ENCODE results near the gene PVALB.

PVALB gene

GRCh38 chr22:36816636-36817524 is at the start of gene PVALB:
Gene PVALB, minus strand, starts transcription at chr22:36817035. Its CDS starts 30 bp downstream, at chr22:36817005.
- DNase-seq, result no peak

GRCh38 chr22:36865346-36865745 is 48.5 kb upstream of the PVALB start:
- DNase-seq, result peak; percentile 90

- DNase-seq, result no peak
Observed at GRCh38 chr22:36864454-36865215, 47.8 kb upstream of the PVALB start.

- DNase-seq, result no peak
Observed at GRCh38 chr22:36863979-36864378, 47.1 kb upstream of the PVALB start.

- no peak for DNase-seq
Observed at GRCh38 chr22:36863281-36863680, 46.4 kb upstream of the PVALB start.

- no peak for DNase-seq
Observed at GRCh38 chr22:36862251-36863242, 45.7 kb upstream of the PVALB start.

DNA sequence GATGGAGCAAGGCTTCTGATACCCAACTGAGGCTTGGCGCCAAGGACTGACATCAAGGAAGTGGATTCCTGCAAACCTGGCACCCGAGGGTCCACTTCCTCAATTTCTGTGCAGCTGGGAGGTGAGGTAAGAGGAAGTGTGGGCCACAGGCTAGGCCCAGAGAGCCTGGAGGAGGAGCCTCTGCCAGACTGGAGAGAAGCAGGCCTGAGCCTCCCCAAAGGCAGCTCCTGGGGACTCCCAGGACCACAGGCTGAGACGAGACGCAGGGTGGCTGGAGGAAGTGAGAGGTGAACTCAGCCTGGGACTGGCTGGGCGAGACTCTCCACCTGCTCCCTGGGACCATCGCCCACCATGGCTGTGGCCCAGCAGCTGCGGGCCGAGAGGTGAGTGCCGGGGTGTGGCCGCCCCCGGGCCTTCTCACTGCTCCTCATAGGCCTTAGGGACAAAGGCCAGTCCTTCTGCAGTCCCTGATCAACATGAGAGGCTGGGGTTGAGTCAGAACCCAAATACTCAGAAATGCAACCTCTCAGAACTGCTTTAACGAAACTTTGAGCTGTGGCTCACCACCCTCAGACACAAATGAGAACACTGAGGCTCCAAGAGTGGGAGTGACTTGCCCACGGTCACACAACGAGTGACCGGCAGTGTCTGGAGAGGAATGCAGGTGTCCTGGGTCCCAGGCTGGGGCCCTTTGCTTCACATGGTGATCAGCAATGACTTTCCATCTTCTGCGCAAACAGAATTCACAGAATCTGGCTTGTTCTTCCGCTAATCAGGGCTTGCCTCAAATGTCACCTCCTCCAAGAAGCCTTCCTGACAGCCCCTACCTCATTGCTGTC is 44.2 kb upstream of the PVALB start, which contains the start of gene NCF4:
NCF4 (plus strand) TSS at position 186 of the 839 bp plus-strand sequence; CDS start at position 352, 166 bp downstream.
- no peak for DNase-seq

DNA sequence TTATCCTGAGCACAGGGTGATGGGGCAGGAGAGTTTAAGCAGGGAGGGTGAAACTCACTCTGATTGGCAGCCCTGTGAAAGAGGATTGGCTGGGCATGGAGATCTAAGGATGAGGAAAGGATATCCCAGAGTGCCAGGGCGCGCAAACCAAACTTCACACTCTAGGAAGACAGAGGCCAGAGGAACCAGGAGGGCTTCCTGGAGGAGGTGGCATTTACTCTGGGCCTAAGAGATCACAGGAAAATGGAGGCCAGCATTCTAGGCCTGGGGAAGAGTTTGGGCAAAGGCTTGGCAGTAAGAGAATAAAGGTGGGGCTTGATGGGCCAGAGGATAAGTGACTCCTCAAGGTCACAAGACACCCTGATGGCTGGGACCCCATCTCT is 43.6 kb upstream of the PVALB start:
- no peak for DNase-seq

DNA sequence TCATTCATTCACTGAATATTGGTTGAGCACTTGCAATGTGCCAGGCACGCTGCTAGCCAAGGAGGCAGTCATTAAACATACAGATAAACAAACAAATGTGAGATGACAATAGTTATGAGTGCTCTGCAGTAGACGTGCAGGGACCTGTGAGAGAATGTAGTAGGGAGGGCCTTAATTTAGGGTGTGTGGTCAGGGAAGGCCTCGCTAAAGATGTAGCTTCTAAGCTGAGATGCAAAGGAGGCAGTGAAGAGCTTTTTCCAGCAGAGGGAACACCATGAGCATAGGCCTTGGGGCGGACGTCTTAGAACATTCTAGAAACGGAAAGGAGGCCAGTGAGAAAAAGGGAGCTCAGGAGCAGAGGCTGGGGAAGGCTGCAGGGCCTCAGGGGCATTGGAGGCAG is 43.2 kb upstream of the PVALB start:
- DNase-seq, result no peak

DNA sequence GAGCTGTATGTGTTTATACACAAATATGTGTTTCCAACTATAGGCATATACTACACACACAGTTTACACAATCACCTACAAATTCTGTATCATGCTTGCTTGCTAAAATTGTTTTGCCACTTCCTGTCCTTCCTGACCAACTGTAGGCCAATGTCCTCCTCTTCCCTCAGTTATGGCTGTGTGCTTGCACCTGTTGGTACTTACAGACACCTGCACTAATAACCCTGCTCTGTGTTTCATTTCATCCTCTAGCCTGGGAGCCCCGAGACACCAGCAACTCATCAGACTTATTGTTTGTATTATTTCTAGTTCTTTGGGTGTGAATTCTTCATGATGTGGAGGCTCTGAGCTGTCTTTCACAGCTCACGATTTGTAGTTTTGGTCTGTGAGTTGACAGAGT is 42.1 kb upstream of the PVALB start:
- DNase-seq, result no peak

GRCh38 chr22:36858156-36858555 is 41.3 kb upstream of the PVALB start:
- DNase-seq, result no peak

- no peak for DNase-seq
Observed at GRCh38 chr22:36856792-36857135, 39.9 kb upstream of the PVALB start.

- peak; percentile 95 for DNase-seq
Observed at GRCh38 chr22:36856121-36856791, 39.4 kb upstream of the PVALB start.

DNA sequence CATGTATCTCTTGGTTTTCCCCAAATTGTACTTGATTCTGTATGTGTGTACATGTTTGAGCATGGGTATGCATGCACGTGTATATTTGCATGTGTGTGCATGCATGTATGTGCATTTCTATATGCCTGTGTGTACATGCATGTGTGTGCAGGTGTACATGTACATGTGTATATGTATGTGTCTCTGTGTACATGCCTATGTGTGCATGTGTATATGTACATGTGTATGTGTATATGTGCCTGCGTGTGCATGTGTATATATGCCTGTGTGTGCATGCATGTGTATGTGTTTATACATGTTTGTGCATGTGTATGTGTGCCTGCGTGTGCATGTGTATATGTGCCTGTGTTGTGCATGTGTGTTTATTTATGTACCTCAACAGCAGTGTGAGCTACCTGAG is 38.6 kb upstream of the PVALB start:
- no peak for DNase-seq

- peak; percentile 78 for DNase-seq
Observed at GRCh38 chr22:36853407-36854099, 36.7 kb upstream of the PVALB start.

DNA sequence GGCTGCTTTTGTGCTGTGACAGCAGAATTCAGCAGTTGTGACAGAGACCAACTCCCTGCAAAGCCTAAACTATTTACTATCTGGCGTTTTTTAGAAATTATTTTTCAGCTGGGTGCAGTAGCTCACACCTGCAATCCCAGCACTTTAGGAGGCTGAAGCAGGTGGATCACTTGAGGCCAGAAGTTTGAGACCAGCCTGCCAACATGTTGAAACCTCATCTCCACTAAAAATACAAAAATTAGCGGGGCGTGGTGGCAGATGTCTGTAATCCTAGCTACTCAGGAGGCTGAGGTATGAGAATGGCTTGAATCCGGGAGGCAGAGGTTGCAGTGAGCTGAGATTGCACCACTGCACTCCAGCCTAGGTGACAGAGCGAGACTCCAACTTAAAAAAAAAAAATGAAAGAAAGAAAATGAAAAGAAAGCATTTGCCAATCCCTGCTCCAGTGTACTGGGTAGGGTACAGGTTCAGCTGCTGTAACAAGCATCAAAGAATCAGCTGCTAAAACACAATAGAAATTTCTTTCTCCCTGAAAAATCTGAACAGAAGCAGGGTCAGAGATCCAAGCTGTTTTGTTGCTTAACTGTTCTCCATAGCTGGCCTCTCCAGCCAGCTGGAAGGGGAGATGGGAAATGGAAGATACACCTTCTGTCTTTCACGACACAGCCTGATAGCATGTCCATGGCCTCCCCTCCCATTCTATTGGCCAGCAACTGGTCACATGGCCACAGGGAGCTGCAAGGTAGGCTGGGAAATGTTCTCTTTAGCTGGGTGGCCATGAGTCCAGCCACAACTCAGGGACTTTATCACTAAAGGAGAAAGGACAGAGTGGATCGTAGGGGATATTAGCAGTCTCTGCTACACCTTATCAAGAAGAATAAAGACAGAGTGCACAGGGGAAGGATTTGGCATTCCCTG is 35.5 kb upstream of the PVALB start:
- DNase-seq, result no peak

- DNase-seq, result no peak
Observed at GRCh38 chr22:36850682-36851081, 33.8 kb upstream of the PVALB start.

DNA sequence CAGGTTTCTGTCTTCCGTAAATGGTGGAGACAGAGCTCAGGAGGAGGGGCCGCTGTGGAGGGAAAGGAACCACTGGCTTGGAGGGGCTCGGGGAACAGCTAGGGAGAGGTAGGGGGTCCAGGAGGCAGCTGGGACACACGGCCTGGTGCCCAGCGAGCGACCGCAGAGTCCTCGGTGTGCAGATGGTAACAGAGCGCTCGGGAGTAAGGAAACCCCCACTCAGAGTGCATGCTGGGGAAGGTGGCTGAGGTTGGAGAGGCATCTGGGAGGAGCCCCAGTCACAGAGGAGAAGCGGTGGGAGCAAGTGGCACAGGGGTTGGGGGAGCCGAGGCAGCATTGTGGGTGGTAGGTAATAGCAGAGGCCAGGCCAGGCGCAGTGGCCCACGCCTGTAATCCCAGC is 33.2 kb upstream of the PVALB start:
- DNase-seq, result no peak

DNA sequence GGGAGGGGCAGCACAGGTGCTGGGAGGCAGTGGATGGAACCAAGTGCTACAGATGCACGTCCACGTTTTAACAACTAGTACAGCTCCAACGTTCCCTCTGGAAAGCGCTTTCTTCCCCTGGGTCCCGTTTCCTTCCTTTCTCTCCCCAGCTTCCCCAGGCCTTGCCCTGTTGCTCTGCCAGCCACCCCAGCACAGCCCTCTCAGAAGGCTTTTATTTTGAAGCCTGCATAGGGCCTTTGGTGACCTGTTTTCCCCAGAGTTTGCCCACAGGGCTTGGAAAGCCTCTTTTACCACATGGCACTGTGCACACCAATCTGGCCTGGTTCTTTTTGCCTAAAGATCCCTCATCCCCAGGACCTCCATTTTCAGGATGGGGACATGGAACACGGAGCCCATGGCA is 30.1 kb upstream of the PVALB start:
- DNase-seq, result no peak

DNA sequence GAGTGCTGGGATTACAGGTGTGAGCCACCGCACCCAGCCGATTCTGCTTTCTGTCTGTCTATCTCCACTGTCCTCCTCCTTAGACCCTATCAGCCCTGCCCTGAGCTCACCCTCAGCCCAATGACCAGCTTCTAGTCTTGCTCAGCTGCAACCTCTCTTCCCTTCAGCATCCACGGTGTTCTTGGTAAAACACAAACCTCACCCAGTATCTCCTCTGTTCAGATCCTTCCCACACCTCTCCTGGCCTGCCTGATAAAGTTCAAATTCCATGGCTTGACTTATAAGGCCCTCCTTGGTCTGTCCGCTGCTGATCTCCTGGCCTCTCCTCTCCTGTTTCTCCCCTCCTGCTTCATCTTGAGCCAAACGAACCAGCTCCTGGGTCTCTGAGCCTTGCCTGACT is 29.4 kb upstream of the PVALB start:
- DNase-seq, result no peak
